ENCODE results near the gene ASB5. TPM values are rescaled to one million over a fixed set of nuclear protein-coding genes. Genes with fewer than 3 reads are reported as not detected.

The ASB5 gene
- total and polyA plus RNA-seq, 12 donors: 0.17 to 0.27 (median 0.20) TPM; not detected in 9

GRCh38 chr4:176193938-176194337, 75.1 kb downstream of the ASB5 start:
- intact Hi-C loops (cut with DNase I): loop anchor here in 1 of 2 donors (10.0 kb wide), 1 partner anchor 121 kb away; the partner anchor contains the start of gene SPCS3
- Histone ChIP-seq H3K36me3 (replicated peaks in 1 of 2) (no peaks in the 10 kb centered on the region), H3K9me3 (replicated peaks in 1 of 3) (no peaks in the 10 kb centered on the region), H3K4me3 (no peak overlapping the region), H3K27ac (no peak overlapping the region), H3K4me1 (replicated peaks in 1 of 2) (peaks cover 0 to 4% of the 10 kb centered on the region in 2 donors), H3K27me3 (no peaks in the 10 kb centered on the region)
- DNase-seq: no peak
- WGBS, 4 donors: 63 to 67% (median 65%) methylated on average over 3 of the region's 3 CpGs
- TF ChIP-seq POLR2A (IDR thresholded peaks at IDR 0.05) (no peak), CTCF (IDR thresholded peaks at IDR 0.05) (no peak)

GRCh38 chr4:176193126-176193525, 75.9 kb downstream of the ASB5 start:
- Histone ChIP-seq H3K27ac (no peak overlapping the region), H3K4me3 (no peak overlapping the region), H3K4me1 (replicated peaks in 1 of 2) (peaks cover 0 to 4% of the 10 kb centered on the region in 2 donors), H3K9me3 (replicated peaks in 1 of 3) (no peaks in the 10 kb centered on the region), H3K27me3 (no peaks in the 10 kb centered on the region), H3K36me3 (replicated peaks in 1 of 2) (no peaks in the 10 kb centered on the region)
- intact Hi-C loops (cut with DNase I): loop anchor here in 1 of 2 donors (10.0 kb wide), 1 partner anchor 122 kb away; the partner anchor contains the start of gene SPCS3
- no peak for DNase-seq
- TF ChIP-seq POLR2A (IDR thresholded peaks at IDR 0.05): no peak
- no peak for TF ChIP-seq CTCF (IDR thresholded peaks at IDR 0.05)
- WGBS, 4 donors: 33 to 58% (median 40%) methylated on average over 4 of the region's 4 CpGs

GRCh38 chr4:176191974-176192373, 77.0 kb downstream of the ASB5 start:
- Histone ChIP-seq H3K9me3 (replicated peaks in 1 of 3) (no peaks in the 10 kb centered on the region), H3K36me3 (replicated peaks in 1 of 2) (no peaks in the 10 kb centered on the region), H3K27ac (no peak overlapping the region), H3K4me3 (no peak overlapping the region), H3K27me3 (no peaks in the 10 kb centered on the region), H3K4me1 (replicated peaks in 1 of 2) (peaks cover 0 to 4% of the 10 kb centered on the region in 2 donors)
- WGBS, 4 donors: 8 to 44% (median 30%) methylated on average over 1 of the region's 1 CpG
- TF ChIP-seq POLR2A (IDR thresholded peaks at IDR 0.05) (no peak), CTCF (IDR thresholded peaks at IDR 0.05) (no peak)
- intact Hi-C loops (cut with DNase I): loop anchor here in 1 of 2 donors (10.0 kb wide), 1 partner anchor 123 kb away; the partner anchor contains the start of gene SPCS3
- no peak for DNase-seq

GRCh38 chr4:176189891-176190795, 78.9 kb downstream of the ASB5 start:
- 69 to 76% (median 71%) methylated on average over 7 to 11 of the region's 11 CpGs for WGBS, 4 donors
- Histone ChIP-seq H3K4me3 (no peak overlapping the region), H3K9me3 (replicated peaks in 1 of 3) (no peaks in the 10 kb centered on the region), H3K36me3 (replicated peaks in 1 of 2) (no peaks in the 10 kb centered on the region), H3K27ac (no peak overlapping the region), H3K4me1 (replicated peaks in 1 of 2) (no peaks in the 10 kb centered on the region), H3K27me3 (no peaks in the 10 kb centered on the region)
- intact Hi-C loops (cut with DNase I): loop anchor here in 1 of 2 donors (10.0 kb wide), 1 partner anchor 125 kb away; the partner anchor contains the start of gene SPCS3
- DNase-seq: no peak
- TF ChIP-seq POLR2A (IDR thresholded peaks at IDR 0.05) (no peak), CTCF (IDR thresholded peaks at IDR 0.05) (no peak)

Measured in adrenal gland (tissue), 12 donors.